Superior temporal gyrus (tissue), 1 donor: ENCODE measurements around the gene MEIS2.

ENCODE experiments used
- DNase-seq: peaks from one replicate; pipeline ENCODE4 v3.0.0-alpha.2; 2016; ENCODE audit errors: extremely low spot score

MEIS2 gene

DNA sequence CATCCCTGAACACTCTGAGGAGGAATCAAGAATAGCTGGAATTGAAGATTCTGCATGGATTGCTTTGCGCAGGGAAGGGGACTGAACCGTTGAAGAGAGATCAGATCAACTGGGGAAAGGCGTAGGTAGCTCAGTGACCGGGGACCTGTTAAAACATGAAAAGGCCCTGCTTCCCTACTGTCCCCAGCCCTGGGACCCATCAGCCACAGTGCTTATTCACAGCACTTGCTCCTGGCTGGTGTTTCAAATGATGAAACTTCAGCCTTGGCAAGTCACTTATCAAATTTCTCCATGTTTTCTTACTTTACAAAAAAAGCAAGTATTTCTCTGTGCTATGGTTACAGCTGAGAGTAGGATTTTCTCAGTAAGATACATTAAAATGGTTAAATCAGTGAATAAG is 199.3 kb downstream of the MEIS2 start:
- no peak for DNase-seq

DNA sequence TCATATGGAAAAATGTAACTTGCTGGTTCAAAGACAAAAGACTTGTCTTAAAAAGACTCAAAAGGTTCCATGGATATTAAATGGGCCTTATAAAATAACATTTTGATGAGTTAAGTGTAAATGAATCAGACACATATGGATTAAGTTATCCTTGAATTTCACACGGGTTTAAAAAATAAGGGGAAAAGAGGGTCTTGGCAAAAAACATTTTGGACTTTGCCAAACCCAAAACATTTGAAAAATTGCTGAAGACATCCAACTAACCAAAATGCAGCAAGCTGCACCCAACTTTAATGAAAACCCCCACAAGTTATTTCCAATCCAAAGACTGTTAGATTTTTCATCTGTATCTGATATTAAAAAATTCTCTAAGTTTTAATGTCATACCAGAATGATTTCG is 200.7 kb downstream of the MEIS2 start:
- DNase-seq: no peak

DNA sequence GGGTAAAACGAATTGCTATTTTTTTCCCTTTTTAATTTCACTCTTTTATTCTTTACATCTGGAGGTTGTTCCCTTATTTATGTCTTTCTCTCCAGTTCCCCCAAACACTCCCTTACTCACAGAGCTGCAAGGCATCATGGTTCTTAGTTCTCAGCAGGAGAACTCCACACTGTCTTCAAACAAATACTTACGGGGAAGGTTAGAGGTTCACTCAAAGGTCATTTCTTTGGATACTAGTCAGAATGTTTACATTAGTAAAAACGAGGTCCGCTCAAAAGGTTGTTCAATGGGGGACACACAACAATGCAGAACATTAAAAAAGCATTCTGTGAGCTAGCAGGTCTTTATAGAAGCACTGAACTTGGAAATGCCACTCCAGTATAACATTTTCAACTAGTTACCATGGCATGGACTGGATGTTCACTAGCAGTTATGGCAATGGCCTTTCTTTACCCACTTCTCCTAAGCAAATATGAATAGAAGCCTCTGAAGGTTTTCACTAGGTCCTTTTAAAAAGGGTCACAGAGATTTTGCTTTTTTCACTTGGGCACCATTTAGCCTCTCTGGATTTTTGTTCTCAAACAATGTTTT is 201.7 kb downstream of the MEIS2 start:
- DNase-seq: no peak

DNA sequence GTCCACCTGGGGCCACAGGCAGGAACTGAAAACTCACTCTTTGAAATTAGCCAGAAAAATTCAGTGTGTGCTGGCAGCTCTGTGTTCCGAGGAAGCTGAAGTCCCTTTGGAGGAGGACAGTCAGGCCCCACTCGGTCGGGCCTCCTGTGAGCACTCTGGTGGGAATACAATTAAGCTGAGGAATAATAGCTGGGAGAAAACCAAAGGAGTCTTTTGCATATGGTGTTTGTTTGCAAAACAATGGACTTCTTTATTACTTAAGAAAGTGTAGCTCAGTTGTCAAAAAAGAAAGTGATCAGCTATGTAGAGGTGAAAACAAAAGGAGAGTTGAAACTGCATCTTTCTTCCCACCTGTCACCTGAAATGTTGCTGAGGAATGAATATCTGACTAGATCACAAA is 202.5 kb downstream of the MEIS2 start:
- DNase-seq: no peak

DNA sequence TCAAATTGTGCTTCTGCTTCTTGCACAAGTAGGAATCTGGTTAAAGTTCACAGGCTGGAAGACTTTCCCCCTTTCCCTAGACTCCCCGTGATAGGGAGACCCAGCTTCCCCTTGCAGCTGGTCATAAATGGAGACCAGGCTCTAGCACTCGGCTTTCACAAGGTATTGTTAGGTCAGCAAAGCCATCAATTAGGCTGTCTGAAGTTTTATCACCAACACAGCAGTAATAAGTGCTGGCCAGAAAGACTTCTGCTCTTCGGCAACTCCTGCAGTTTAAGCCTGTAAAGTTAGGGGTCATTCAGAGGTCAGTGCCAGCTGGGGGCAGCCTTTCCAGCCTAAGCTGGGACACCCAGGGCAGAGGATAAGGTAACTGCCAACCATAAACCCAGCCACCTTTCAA is 203.4 kb downstream of the MEIS2 start:
- no peak for DNase-seq

- DNase-seq: no peak
These were observed 206.3 kb downstream of the MEIS2 start for GRCh38 chr15:36894075-36894474.

DNA sequence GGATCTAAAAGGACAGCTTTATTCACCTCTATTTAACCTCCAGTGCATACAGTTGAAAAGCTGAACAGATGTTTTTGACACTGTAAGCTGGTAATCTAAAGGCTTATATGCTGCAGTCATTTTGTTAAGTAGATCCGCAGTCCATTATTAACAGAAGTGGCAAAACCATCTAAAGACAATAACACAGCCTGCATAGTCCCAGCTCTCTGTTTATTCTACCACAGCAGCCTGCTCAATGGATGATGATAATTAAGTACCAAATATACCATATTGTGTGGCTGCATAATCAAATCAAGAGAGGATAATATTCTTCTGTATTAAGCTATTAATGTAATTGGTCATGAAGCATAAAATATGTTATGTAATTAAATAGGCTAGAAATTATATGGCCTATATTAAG is 207.1 kb downstream of the MEIS2 start:
- no peak for DNase-seq

DNA sequence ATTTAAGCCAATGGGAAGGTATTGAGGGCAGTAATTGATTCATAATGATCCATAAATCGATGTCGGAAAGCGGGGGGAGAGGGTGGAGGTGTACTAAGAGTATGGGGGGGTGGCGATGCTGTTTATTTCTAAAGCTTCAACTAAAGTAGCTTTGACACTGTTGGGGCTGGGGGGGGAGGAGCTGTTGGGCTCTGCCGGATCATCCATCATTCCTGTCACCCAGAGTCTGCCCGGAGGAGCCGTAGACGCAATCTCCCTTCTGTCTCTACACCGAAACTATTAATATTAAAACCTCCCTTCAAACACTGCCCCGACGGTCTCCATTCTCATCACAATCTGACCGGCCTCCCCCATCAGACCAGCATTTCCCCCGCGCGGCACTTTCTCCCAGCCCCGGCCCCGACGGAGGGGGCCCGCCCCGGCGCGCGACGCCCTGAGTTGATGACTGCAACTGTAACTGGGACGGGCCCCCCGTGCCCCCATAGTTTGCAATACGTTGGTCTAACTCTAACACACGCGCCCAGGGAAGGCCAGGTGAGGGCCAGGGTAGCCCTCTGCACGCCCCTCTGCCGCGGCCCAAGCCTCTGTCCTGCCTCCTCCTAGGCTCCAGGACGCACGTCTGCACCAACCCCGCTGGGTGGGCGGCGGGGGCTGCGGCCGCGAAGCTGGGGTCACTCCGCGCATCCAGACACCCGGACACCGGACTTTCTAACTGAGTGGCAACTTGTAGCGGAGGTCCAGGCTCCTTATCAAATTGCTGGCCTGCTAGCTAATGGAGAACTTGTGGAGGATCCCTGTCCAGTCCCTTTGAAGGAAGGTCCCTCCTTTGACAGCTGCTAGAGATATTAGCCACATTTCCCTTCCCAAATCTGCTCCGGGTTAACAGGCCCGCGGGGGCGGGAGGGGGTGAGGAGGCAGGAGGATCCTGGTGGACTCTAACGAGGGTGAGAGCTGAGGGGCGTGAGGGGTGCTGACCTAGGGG is 212.0 kb downstream of the MEIS2 start:
- DNase-seq: no peak

- no peak for DNase-seq
These were observed 213.0 kb downstream of the MEIS2 start for GRCh38 chr15:36887214-36887961.

GRCh38 chr15:36886701-36887100 is 213.6 kb downstream of the MEIS2 start:
- no peak for DNase-seq

- DNase-seq: no peak
These were observed 214.2 kb downstream of the MEIS2 start for GRCh38 chr15:36886191-36886590.

DNA sequence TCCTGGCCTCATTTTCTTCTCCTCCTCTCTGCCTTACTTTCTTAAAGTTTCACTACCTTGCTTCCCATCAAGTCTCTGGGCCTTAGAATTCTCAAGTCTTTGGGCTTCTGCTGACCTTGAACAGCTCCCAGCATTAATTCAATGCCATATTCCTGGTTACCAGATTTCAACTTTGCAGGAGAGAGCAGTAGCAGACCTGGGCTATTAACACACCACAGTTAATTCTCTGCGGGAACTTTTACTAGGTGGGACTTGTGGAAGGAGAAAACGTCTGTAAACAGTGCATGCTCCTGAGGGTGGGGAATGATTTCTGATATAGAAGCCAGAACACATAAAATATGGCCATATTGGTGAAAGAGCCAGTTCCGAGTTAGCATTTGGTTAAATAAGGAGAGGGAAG is 214.6 kb downstream of the MEIS2 start:
- DNase-seq: no peak

GRCh38 chr15:36884936-36885635 is 215.3 kb downstream of the MEIS2 start:
- no peak for DNase-seq

DNA sequence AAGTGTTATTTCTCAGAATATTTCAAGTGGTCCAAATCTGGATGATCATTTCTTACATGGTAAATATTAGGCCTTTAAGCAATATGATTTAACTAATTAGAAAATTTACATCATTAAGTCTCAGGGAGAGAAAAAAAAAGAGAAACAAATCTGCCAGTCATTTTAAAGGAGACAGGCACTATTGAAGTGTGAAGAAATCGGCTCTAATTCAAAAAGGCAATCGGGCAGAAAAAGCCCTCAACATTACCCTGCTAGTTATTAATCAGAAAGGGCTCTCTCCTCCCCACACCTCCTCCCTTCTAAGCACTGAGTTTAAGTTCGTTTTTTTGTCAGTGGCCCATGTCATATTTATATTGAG is 215.9 kb downstream of the MEIS2 start:
- DNase-seq: no peak

DNA sequence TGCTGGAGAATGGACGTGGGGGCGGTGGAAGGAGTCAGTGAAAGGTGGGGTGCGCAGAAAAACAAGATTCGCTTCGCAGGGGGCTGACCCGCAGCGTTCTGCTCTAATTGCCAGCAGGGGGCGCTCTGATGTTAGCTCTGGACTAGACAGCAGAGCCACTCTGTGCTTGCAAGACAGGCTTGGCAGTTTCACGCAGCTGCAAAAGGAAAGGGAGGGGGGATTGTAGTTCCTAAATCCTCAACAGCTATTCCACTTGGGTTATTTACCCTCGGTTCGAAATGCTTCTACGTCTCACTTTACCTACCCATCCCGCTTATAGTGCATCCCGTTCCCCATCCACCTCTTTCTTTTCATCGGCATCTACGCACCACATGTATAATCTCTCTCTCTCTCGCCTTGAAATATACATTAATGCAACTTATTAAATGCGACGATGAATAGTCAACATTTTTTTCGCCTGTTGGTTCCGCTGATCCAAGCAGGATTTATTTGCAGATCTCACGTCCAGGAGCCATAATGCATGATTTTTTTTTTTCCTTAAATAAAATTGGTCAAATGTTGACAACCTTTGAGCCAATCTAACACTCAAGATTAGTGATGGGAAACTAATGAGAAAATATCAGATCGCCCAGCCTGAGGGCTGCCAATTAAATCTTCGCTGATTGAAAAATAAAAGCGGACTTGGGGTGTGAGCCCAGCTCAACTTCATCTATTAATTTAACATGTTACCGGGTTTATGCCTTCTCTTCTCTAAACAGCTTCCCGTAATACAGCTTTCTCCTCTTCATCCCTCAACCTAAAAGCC is 216.4 kb downstream of the MEIS2 start:
- peak; percentile 95 for DNase-seq

DNA sequence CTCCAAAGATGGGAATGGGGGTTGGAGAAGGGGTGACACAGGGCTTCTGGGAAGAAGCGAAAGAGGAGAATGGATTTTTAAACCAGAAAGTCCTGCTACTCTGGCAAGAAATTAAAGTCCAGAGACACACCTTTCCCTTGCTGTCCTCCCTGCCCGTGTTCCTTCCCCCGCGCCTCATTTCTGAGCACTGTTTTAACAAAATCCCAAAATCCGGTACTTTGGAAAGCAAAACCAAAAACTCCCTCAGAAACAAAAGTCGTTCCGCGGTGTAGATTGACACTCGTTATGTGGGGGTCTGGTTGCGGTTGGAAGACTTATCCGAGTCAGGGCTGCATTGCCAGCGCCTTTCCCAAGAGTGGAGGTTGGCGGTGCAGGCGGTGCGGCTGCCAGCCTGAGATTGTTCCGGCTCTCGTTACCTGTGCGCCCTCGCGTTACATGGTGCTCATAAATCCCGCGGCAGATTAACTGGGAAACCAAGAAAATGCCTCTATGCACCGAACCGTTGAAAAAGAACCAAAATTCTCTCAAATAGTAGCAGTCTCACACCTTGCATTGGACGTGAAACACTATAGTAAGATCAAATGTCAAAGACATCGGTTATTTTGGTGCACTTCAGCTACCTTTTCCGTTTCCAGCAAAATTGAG is 217.7 kb downstream of the MEIS2 start:
- no peak for DNase-seq

DNA sequence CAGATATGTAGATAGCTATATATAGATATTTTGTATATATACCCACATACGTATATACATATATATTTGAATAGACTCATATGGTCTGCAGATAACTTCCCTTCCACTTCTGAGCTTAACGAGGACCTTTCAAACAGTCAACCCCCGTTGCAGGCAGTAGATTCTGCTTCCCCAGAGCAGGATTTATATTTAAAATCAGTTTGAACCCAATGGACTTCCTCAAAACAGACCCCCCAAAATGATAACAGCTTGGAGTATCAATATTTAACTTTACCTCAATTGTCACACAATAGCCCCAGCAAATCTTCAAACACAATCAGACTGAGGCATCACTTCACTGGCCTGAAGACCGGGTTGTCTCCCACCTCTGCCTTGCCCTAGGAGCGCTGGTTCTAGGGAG is 218.3 kb downstream of the MEIS2 start:
- no peak for DNase-seq

GRCh38 chr15:36881516-36881915 is 218.8 kb downstream of the MEIS2 start:
- no peak for DNase-seq

DNA sequence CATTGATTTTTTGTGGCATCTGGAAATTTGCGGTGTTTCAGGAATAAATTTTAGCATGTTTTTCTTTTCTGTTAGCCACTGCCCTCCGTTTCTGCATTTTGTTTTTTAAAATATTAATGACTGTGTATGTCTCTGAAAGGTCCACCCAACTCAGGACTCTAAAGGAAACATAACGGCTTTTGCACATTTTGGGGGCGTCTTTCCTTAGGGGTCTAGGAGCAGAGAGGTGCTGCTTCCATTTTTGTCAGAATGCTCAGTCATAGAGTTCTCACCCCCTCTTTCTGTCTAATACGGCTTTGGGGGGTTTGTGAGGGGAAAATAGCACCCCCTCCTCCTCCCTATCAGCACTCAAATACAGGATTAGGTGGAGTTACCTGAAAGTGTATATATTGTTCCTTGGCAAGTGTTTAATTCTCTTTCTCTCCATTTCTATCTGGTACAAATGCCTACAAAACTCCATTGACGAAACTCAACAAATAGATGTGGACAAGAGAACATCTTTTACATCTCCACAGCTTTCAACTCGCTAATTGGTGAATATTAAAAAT is 219.4 kb downstream of the MEIS2 start:
- DNase-seq: no peak

DNA sequence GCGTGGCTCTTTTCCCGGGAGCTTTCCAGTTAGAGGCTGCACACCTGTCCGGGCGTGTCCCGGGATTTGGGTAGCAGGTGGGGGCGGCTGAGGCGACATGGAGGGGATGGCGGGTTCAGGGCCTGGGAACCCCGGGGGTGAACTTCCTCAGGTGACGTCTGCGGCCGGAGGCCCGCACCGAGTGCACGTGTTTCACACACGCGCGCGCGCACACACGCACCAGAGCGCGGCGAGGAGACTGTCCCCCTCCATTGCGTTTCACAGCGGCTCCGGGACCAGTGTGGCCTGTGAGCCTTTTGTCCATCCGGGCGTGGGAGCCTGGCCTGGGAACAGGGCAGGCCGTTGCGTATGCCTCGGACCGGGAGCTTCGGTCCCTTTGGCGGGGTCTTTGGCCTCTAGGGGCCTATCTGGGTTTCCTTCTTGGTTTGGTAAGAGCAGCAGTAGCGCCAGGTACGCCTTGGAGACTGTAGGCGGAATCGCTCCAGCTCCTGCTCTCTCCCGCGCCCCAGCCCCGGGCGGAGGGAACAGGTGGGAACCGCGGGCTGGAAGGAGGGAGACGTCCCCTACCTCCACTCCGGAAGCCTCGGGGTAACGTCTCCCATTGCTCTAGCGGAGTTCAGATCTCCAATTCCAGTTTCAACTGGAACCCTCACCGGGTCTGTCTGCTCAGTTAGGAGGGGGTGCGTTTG is 220.0 kb downstream of the MEIS2 start:
- no peak for DNase-seq
